Trophoblast cell (in vitro differentiated cells and primary cell): ENCODE results near the gene JAML.

Experiments used
- DNase-seq, 2 donors: peaks; one replicate each; pipeline ENCODE4 v3.0.0-alpha.2; 2016
- H2AFZ ChIP-seq: 2 replicates; pipeline ENCODE4 v1.6.1; 2013; ENCODE audit warnings: low read length, moderate library complexity, mild to moderate bottlenecking; ENCODE audit not compliant: insufficient read depth, poor library complexity
- H2AK5ac ChIP-seq: 2 replicates; pipeline ENCODE4 v1.6.1; 2013; ENCODE audit warnings: mild to moderate bottlenecking, low read length
- H2BK120ac ChIP-seq: 2 replicates; pipeline ENCODE4 v1.6.1; 2013; ENCODE audit warnings: low read length, mild to moderate bottlenecking, moderate library complexity; ENCODE audit not compliant: insufficient read depth, poor library complexity
- H2BK12ac ChIP-seq: 2 replicates; pipeline ENCODE4 v1.6.1; 2013; ENCODE audit warnings: mild to moderate bottlenecking, low read length, moderate library complexity
- H2BK5ac ChIP-seq: 2 replicates; pipeline ENCODE4 v1.6.1; 2013; ENCODE audit warnings: low read length, low read depth, moderate library complexity, mild to moderate bottlenecking; ENCODE audit not compliant: poor library complexity
- H3K14ac ChIP-seq: 2 replicates; pipeline ENCODE4 v1.6.1; 2013; ENCODE audit warnings: mild to moderate bottlenecking, low read length
- H3K18ac ChIP-seq: 2 replicates; pipeline ENCODE4 v1.6.1; 2013; ENCODE audit warnings: mild to moderate bottlenecking, low read length
- H3K23ac ChIP-seq: 2 replicates; pipeline ENCODE4 v1.6.1; 2013; ENCODE audit warnings: low read length
- H3K27ac ChIP-seq: 2 replicates; pipeline ENCODE4 v1.5.1; 2013; ENCODE audit warnings: low read depth, mild to moderate bottlenecking, inconsistent platforms, low read length, moderate library complexity
- H3K27me3 ChIP-seq: 2 replicates; pipeline ENCODE4 v1.6.1; 2013; ENCODE audit warnings: inconsistent platforms, mild to moderate bottlenecking, low read length, moderate library complexity; ENCODE audit not compliant: insufficient read depth
- H3K36me3 ChIP-seq, 2 experiments: 1 replicate in 1 of 2; 2 replicates in 1 of 2; pipeline ENCODE4 v1.6.1; 2013; ENCODE audit warnings: low read length in 2 of 2, mild to moderate bottlenecking in 2 of 2, moderate library complexity in 1 of 2; ENCODE audit not compliant: insufficient read depth in 2 of 2, control insufficient read depth in 1 of 2
- H3K4ac ChIP-seq: 2 replicates; pipeline ENCODE4 v1.6.1; 2013; ENCODE audit warnings: low read depth, mild to moderate bottlenecking, low read length, moderate library complexity
- H3K4me1 ChIP-seq, 2 experiments: 1 replicate in 1 of 2; 2 replicates in 1 of 2; pipeline ENCODE4 v1.6.1; 2013; ENCODE audit warnings: low read length in 2 of 2, mild to moderate bottlenecking in 2 of 2, moderate library complexity in 1 of 2; ENCODE audit not compliant: insufficient read depth in 2 of 2, control insufficient read depth in 1 of 2
- H3K4me2 ChIP-seq: 2 replicates; pipeline ENCODE4 v1.6.1; 2013; ENCODE audit warnings: inconsistent platforms, mild to moderate bottlenecking, low read length, moderate library complexity
- H3K4me3 ChIP-seq: 2 replicates; pipeline ENCODE4 v1.5.1; 2013; ENCODE audit warnings: mild to moderate bottlenecking, low read depth, low read length, inconsistent platforms
- H3K79me1 ChIP-seq: one replicate; pipeline ENCODE4 v1.6.1; 2013; ENCODE audit warnings: low read length
- H3K79me2 ChIP-seq: 2 replicates; pipeline ENCODE4 v1.6.1; 2013; ENCODE audit warnings: low read length, mild to moderate bottlenecking; ENCODE audit not compliant: control insufficient read depth, insufficient read depth, poor library complexity
- H3K9ac ChIP-seq: 2 replicates; pipeline ENCODE4 v1.6.1; 2013; ENCODE audit warnings: mild to moderate bottlenecking, low read length
- H3K9me3 ChIP-seq: 2 replicates; pipeline ENCODE4 v1.6.1; 2013; ENCODE audit warnings: low read depth, mild to moderate bottlenecking, control low read depth, inconsistent platforms, low read length; ENCODE audit not compliant: insufficient read depth
- H4K12ac ChIP-seq: 2 replicates; pipeline ENCODE4 v1.6.1; 2013; ENCODE audit warnings: low read depth, mild to moderate bottlenecking, low read length, moderate library complexity
- H4K8ac ChIP-seq: 2 replicates; pipeline ENCODE4 v1.6.1; 2013; ENCODE audit warnings: low read depth, mild to moderate bottlenecking, low read length, moderate library complexity
- H4K91ac ChIP-seq: one replicate; pipeline ENCODE4 v1.6.1; 2013; ENCODE audit warnings: low read depth, mild to moderate bottlenecking, low read length, moderate library complexity
- WGBS: extraction: QIAGEN DNeasy Blood & Tissue Kit; methylation state at CpG from one replicate; pipeline ENCODE4 v1.1.7; 2013; ENCODE audit warnings: missing lambda C conversion rate; ENCODE audit not compliant: insufficient read length, insufficient coverage; ENCODE audit errors: extremely low coverage; 5-methylcytosine and 5-hydroxymethylcytosine counted together

The JAML gene

GRCh38 chr11:118166641-118167040, 58.2 kb downstream of the JAML start:
- Histone ChIP-seq H4K91ac (no peak overlapping the region), H2AFZ (no peak overlapping the region), H3K27ac (no peak overlapping the region)

GRCh38 chr11:118164885-118165284, 59.9 kb downstream of the JAML start:
- WGBS, result no CpG with 5 or more reads among the region's 2 CpGs
- H2BK120ac ChIP-seq, result no peak overlapping the region

More at GRCh38 chr11:118166641-118167040, 58.2 kb downstream of the JAML start:
- H3K27me3 ChIP-seq, result no peaks in the 10 kb centered on the region
- no peaks in the 10 kb centered on the region for H3K4me1 ChIP-seq
- no peak overlapping the region for H2BK12ac ChIP-seq
- WGBS, result no CpG with 5 or more reads among the region's 17 CpGs
- H3K18ac ChIP-seq, result no peak overlapping the region
- no peak overlapping the region for H3K23ac ChIP-seq
- H3K4me3 ChIP-seq, result no peak overlapping the region
- H3K9me3 ChIP-seq, result peaks cover 4% of the 10 kb centered on the region
- H2BK120ac ChIP-seq, result no peak overlapping the region
- no peak overlapping the region for H2AK5ac ChIP-seq
- H3K4me2 ChIP-seq, result no peak overlapping the region
- DNase-seq, result no peak
- no peak overlapping the region for H4K12ac ChIP-seq
- no peaks in the 10 kb centered on the region for H3K79me1 ChIP-seq
- H4K8ac ChIP-seq, result no peak overlapping the region
- H3K14ac ChIP-seq, result no peak overlapping the region
- H3K4ac ChIP-seq, result no peak overlapping the region
- no peaks in the 10 kb centered on the region for H3K36me3 ChIP-seq
- H2BK5ac ChIP-seq, result no peak overlapping the region
- no peaks in the 10 kb centered on the region for H3K79me2 ChIP-seq
- no peak overlapping the region for H3K9ac ChIP-seq

GRCh38 chr11:118163494-118163893, 61.3 kb downstream of the JAML start:
- no peak for DNase-seq
- Histone ChIP-seq H3K23ac (no peak overlapping the region), H2BK12ac (no peak overlapping the region), H3K4ac (no peak overlapping the region), H2AK5ac (no peak overlapping the region), H3K9me3 (peaks cover 4% of the 10 kb centered on the region), H3K18ac (no peak overlapping the region), H4K91ac (no peak overlapping the region), H3K79me2 (no peaks in the 10 kb centered on the region), H2AFZ (no peak overlapping the region), H3K79me1 (no peaks in the 10 kb centered on the region), H4K8ac (no peak overlapping the region), H3K4me3 (no peak overlapping the region), H3K9ac (no peak overlapping the region), H3K4me2 (no peak overlapping the region), H3K27me3 (no peaks in the 10 kb centered on the region), H3K36me3 (no peaks in the 10 kb centered on the region), H4K12ac (no peak overlapping the region), H3K27ac (no peak overlapping the region), H2BK120ac (no peak overlapping the region), H2BK5ac (no peak overlapping the region), H3K4me1 (no peaks in the 10 kb centered on the region), H3K14ac (no peak overlapping the region)
- no CpG with 5 or more reads among the region's 5 CpGs for WGBS

More at GRCh38 chr11:118164885-118165284, 59.9 kb downstream of the JAML start:
- Histone ChIP-seq H4K91ac (no peak overlapping the region), H3K36me3 (no peaks in the 10 kb centered on the region), H3K9ac (no peak overlapping the region), H3K9me3 (peaks cover 4% of the 10 kb centered on the region), H3K27me3 (no peaks in the 10 kb centered on the region), H2AK5ac (no peak overlapping the region), H3K79me2 (no peaks in the 10 kb centered on the region), H3K4me1 (no peaks in the 10 kb centered on the region), H3K79me1 (no peaks in the 10 kb centered on the region), H3K4me2 (no peak overlapping the region), H3K27ac (no peak overlapping the region), H2AFZ (no peak overlapping the region), H2BK5ac (no peak overlapping the region), H3K18ac (no peak overlapping the region), H3K23ac (no peak overlapping the region), H3K4ac (no peak overlapping the region), H2BK12ac (no peak overlapping the region), H3K14ac (no peak overlapping the region), H4K8ac (no peak overlapping the region), H4K12ac (no peak overlapping the region), H3K4me3 (no peak overlapping the region)
- no peak for DNase-seq

GRCh38 chr11:118162846-118163245, 62.0 kb downstream of the JAML start:
- H3K14ac ChIP-seq, result no peak overlapping the region
- H3K4me2 ChIP-seq, result no peak overlapping the region
- H4K12ac ChIP-seq, result no peak overlapping the region
- no peaks in the 10 kb centered on the region for H3K79me1 ChIP-seq
- H3K18ac ChIP-seq, result no peak overlapping the region
- WGBS, result no CpG with 5 or more reads among the region's 3 CpGs
- H3K9me3 ChIP-seq, result peaks cover 1% of the 10 kb centered on the region
- no peak overlapping the region for H2AFZ ChIP-seq
- no peaks in the 10 kb centered on the region for H3K4me1 ChIP-seq
- H3K4me3 ChIP-seq, result no peak overlapping the region
- H3K4ac ChIP-seq, result no peak overlapping the region
- no peak overlapping the region for H2BK120ac ChIP-seq
- no peak for DNase-seq
- no peak overlapping the region for H4K91ac ChIP-seq
- H3K27ac ChIP-seq, result no peak overlapping the region
- H4K8ac ChIP-seq, result no peak overlapping the region
- H3K36me3 ChIP-seq, result no peaks in the 10 kb centered on the region
- no peak overlapping the region for H2BK5ac ChIP-seq
- H2AK5ac ChIP-seq, result no peak overlapping the region
- peaks cover 3% of the 10 kb centered on the region for H3K27me3 ChIP-seq
- H3K79me2 ChIP-seq, result no peaks in the 10 kb centered on the region
- H3K23ac ChIP-seq, result no peak overlapping the region
- H2BK12ac ChIP-seq, result no peak overlapping the region
- no peak overlapping the region for H3K9ac ChIP-seq
